ENCODE data around the gene FNIP1.

DNA sequence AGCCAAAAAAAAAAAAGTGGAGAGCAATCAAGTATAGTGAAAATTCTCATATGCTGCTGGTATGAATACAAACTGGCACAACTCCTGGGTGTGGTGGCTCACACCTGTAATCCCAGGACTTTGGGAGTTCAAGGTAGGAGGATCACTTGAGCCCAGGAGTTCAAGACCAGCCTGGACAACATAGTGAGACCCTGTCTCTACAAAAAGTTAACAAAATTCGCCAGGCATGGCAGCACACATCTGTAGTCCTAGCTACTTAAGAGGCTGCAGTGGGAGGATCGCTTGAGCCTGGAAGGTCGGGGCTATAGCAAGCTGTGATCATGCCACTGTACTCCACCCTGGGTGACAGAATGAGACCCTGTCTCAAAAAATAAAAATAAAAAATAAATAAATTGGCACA is 51.7 kb downstream of the FNIP1 start:
- no peak for TF ChIP-seq ZNF707 (CRISPR knock-in tag; conservative IDR thresholded peaks at IDR 0.05)
- no peak for TF ChIP-seq SP1 (CRISPR knock-in tag; IDR thresholded peaks at IDR 0.05)
- no peak for TF ChIP-seq ESRRA (IDR thresholded peaks at IDR 0.05; ENCODE audit: borderline replicate concordance, low read depth)
- TF ChIP-seq, protein P1, sequence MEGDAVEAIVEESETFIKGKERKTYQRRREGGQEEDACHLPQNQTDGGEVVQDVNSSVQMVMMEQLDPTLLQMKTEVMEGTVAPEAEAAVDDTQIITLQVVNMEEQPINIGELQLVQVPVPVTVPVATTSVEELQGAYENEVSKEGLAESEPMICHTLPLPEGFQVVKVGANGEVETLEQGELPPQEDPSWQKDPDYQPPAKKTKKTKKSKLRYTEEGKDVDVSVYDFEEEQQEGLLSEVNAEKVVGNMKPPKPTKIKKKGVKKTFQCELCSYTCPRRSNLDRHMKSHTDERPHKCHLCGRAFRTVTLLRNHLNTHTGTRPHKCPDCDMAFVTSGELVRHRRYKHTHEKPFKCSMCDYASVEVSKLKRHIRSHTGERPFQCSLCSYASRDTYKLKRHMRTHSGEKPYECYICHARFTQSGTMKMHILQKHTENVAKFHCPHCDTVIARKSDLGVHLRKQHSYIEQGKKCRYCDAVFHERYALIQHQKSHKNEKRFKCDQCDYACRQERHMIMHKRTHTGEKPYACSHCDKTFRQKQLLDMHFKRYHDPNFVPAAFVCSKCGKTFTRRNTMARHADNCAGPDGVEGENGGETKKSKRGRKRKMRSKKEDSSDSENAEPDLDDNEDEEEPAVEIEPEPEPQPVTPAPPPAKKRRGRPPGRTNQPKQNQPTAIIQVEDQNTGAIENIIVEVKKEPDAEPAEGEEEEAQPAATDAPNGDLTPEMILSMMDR (IDR thresholded peaks at IDR 0.05 in 2 of 3, conservative IDR thresholded peaks at IDR 0.05 in 1 of 3; ENCODE audit: insufficient read depth in 2 of 3, low read depth in 1 of 3, low read length in 3 of 3), result no peak
- TF ChIP-seq THRAP3 (IDR thresholded peaks at IDR 0.05; ENCODE audit: borderline replicate concordance), result no peak
- no peak for TF ChIP-seq MYC (IDR thresholded peaks at IDR 0.05; ENCODE audit: low read depth, low read length)
- TF ChIP-seq MYC (CRISPR knock-in tag; IDR thresholded peaks at IDR 0.05; ENCODE audit: borderline replicate concordance, low read depth), result no peak
- TF ChIP-seq ZNF696 (CRISPR knock-in tag; conservative IDR thresholded peaks at IDR 0.05), result no peak
- TF ChIP-seq, protein P2, sequence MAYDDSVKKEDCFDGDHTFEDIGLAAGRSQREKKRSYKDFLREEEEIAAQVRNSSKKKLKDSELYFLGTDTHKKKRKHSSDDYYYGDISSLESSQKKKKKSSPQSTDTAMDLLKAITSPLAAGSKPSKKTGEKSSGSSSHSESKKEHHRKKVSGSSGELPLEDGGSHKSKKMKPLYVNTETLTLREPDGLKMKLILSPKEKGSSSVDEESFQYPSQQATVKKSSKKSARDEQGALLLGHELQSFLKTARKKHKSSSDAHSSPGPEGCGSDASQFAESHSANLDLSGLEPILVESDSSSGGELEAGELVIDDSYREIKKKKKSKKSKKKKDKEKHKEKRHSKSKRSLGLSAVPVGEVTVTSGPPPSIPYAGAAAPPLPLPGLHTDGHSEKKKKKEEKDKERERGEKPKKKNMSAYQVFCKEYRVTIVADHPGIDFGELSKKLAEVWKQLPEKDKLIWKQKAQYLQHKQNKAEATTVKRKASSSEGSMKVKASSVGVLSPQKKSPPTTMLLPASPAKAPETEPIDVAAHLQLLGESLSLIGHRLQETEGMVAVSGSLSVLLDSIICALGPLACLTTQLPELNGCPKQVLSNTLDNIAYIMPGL (CRISPR knock-in tag; IDR thresholded peaks at IDR 0.05), result no peak
- TF ChIP-seq FOXK2 (conservative IDR thresholded peaks at IDR 0.05 in 1 of 2, IDR thresholded peaks at IDR 0.05 in 1 of 2; ENCODE audit: low read depth in 2 of 2), result no peak
- TF ChIP-seq, protein P3, sequence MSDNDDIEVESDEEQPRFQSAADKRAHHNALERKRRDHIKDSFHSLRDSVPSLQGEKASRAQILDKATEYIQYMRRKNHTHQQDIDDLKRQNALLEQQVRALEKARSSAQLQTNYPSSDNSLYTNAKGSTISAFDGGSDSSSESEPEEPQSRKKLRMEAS (CRISPR knock-in tag; IDR thresholded peaks at IDR 0.05), result no peak

Data from K562 (cell line).